HEK293 (cell line): ENCODE measurements around the gene IL17REL.

Experiments used
- HOXA7 ChIP-seq: sonication (generic); formaldehyde crosslinking; IDR thresholded peaks from 2 replicates; pipeline ENCODE4 v1.8.1; 2022; ENCODE audit warnings: missing genetic modification reagents, borderline replicate concordance
- MZF1 ChIP-seq: fragments of 450-650 bp; formaldehyde crosslinking; IDR thresholded peaks from 2 replicates; pipeline ENCODE4 v1.5.1; 2017; ENCODE audit warnings: missing biosample characterization, missing genetic modification characterization, borderline replicate concordance
- TCF7L2 ChIP-seq: IDR thresholded peaks from 2 replicates; pipeline ENCODE4 v1.6.1; 2011; ENCODE audit warnings: low read depth, mild to moderate bottlenecking, inconsistent platforms, low read length, moderate library complexity, borderline replicate concordance
- ZNF112 ChIP-seq: fragments of 450-650 bp; formaldehyde crosslinking; IDR thresholded peaks from 2 replicates; pipeline ENCODE4 v1.5.0; 2017; ENCODE audit warnings: missing biosample characterization, missing genetic modification characterization
- ZNF23 ChIP-seq: fragments of 450-650 bp; formaldehyde crosslinking; IDR thresholded peaks from 2 replicates; pipeline ENCODE4 v1.5.1; 2016; ENCODE audit warnings: missing biosample characterization, missing genetic modification characterization, borderline replicate concordance
- ZNF248 ChIP-seq: fragments of 450-650 bp; formaldehyde crosslinking; IDR thresholded peaks from 2 replicates; pipeline ENCODE4 v1.5.1; 2017; ENCODE audit warnings: missing biosample characterization, missing genetic modification characterization
- ZNF274 ChIP-seq, 2 experiments: fragments of 200-500 bp in 1 of 2; fragments of 450-650 bp in 1 of 2; sonication (Bioruptor generic) in 1 of 2; formaldehyde crosslinking in 1 of 2; IDR thresholded peaks; 2 replicates each; pipeline versions ENCODE4 v1.5.1 to v1.6.1; 2014 to 2016; ENCODE audit warnings: borderline replicate concordance in 1 of 2, inconsistent platforms in 1 of 2, low read length in 1 of 2, missing biosample characterization in 1 of 2, missing genetic modification characterization in 1 of 2
- ZNF292 ChIP-seq: fragments of 450-650 bp; formaldehyde crosslinking; IDR thresholded peaks from 2 replicates; pipeline ENCODE4 v1.5.1; 2016; ENCODE audit warnings: low read depth, missing biosample characterization, missing genetic modification characterization, borderline replicate concordance
- ZNF433 ChIP-seq: fragments of 450-650 bp; formaldehyde crosslinking; IDR thresholded peaks from 2 replicates; pipeline ENCODE4 v1.5.1; 2016; ENCODE audit warnings: missing biosample characterization, missing genetic modification characterization, low read depth
- ZNF48 ChIP-seq: fragments of 450-650 bp; formaldehyde crosslinking; IDR thresholded peaks from 2 replicates; pipeline ENCODE4 v1.5.1; 2016; ENCODE audit warnings: missing biosample characterization, missing genetic modification characterization
- ZNF629 ChIP-seq: fragments of 450-650 bp; formaldehyde crosslinking; IDR thresholded peaks from 2 replicates; pipeline ENCODE4 v1.5.1; 2017; ENCODE audit warnings: missing biosample characterization, missing genetic modification characterization
- TF ChIP-seq, protein P1 (sequence below): fragments of 450-650 bp; formaldehyde crosslinking; IDR thresholded peaks from 2 replicates; pipeline ENCODE4 v1.5.1; 2016; ENCODE audit warnings: missing biosample characterization, missing genetic modification characterization
- TF ChIP-seq, protein P2 (sequence below): fragments of 450-650 bp; formaldehyde crosslinking; IDR thresholded peaks from 2 replicates; pipeline ENCODE4 v1.5.1; 2016; ENCODE audit warnings: missing biosample characterization, missing genetic modification characterization

DNA sequence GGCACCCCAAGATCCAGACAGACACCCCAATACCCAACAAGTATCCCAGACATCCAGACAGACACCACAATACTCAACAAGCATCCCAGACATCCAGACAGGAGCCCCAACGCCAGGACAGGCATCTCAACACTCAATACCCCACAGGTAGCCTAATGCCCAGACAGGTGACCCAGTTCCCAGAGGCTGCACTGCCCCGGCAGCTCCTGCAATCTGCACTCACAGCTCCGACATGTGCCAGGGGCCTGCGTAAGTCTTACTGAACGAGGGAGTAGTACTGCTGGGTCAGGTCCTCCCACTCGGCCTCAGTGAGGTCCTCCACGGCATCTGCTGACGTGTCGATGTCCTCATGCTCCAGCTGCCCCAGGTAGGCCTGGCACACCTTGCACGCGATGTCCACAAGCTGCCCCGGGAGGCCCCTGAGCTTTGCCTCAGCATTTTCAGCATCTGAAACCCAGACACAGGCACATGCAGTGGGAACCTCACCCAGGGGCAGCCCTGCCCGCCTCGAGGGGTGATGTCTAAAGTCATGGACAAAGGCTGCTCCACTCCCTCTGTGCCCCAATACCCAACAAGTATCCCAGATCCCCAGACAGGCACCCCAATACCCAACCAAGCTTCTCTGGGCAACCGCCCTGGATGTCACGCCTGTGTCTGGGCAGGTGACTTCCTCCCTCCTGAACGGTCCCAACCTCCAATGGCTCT lies 28.9 kb upstream of the IL17REL start:
- TF ChIP-seq ZNF248 (tag by site-specific recombination) (no peak), ZNF433 (tag by site-specific recombination) (no peak), ZNF23 (tag by site-specific recombination) (no peak), ZNF48 (tag by site-specific recombination) (no peak), ZNF292 (tag by site-specific recombination) (no peak), ZNF112 (tag by site-specific recombination) (no peak), TCF7L2 (no peak), ZNF274 (IDR thresholded peaks at IDR 0.05; ENCODE audit: low read length) (no peak), ZNF274 (tag by site-specific recombination; IDR thresholded peaks at IDR 0.05; ENCODE audit: borderline replicate concordance) (no peak), ZNF629 (no peak), HOXA7 (CRISPR knock-in tag) (no peak), MZF1 (tag by site-specific recombination) (no peak)
- TF ChIP-seq, protein P1, sequence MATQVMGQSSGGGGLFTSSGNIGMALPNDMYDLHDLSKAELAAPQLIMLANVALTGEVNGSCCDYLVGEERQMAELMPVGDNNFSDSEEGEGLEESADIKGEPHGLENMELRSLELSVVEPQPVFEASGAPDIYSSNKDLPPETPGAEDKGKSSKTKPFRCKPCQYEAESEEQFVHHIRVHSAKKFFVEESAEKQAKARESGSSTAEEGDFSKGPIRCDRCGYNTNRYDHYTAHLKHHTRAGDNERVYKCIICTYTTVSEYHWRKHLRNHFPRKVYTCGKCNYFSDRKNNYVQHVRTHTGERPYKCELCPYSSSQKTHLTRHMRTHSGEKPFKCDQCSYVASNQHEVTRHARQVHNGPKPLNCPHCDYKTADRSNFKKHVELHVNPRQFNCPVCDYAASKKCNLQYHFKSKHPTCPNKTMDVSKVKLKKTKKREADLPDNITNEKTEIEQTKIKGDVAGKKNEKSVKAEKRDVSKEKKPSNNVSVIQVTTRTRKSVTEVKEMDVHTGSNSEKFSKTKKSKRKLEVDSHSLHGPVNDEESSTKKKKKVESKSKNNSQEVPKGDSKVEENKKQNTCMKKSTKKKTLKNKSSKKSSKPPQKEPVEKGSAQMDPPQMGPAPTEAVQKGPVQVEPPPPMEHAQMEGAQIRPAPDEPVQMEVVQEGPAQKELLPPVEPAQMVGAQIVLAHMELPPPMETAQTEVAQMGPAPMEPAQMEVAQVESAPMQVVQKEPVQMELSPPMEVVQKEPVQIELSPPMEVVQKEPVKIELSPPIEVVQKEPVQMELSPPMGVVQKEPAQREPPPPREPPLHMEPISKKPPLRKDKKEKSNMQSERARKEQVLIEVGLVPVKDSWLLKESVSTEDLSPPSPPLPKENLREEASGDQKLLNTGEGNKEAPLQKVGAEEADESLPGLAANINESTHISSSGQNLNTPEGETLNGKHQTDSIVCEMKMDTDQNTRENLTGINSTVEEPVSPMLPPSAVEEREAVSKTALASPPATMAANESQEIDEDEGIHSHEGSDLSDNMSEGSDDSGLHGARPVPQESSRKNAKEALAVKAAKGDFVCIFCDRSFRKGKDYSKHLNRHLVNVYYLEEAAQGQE (tag by site-specific recombination) = no peak
- TF ChIP-seq, protein P2, sequence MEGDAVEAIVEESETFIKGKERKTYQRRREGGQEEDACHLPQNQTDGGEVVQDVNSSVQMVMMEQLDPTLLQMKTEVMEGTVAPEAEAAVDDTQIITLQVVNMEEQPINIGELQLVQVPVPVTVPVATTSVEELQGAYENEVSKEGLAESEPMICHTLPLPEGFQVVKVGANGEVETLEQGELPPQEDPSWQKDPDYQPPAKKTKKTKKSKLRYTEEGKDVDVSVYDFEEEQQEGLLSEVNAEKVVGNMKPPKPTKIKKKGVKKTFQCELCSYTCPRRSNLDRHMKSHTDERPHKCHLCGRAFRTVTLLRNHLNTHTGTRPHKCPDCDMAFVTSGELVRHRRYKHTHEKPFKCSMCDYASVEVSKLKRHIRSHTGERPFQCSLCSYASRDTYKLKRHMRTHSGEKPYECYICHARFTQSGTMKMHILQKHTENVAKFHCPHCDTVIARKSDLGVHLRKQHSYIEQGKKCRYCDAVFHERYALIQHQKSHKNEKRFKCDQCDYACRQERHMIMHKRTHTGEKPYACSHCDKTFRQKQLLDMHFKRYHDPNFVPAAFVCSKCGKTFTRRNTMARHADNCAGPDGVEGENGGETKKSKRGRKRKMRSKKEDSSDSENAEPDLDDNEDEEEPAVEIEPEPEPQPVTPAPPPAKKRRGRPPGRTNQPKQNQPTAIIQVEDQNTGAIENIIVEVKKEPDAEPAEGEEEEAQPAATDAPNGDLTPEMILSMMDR (tag by site-specific recombination) = no peak
